ENCODE results near the gene KASH5.
"Not testable (repeated sequence)": the region's sequence is repeated elsewhere in the genome, so short reads cannot be mapped to it uniquely, and the experiment has no call there.

KASH5 gene

GRCh38 chr19:49366110-49366509, 21.9 kb upstream of the KASH5 start:
- H3K4me3 ChIP-seq (ENCODE audit: low read depth, low read length), result no peak overlapping the region
- no peak for TF ChIP-seq CTCF (IDR thresholded peaks at IDR 0.05)
- H3K9ac ChIP-seq, result no peak overlapping the region
- H3K79me2 ChIP-seq, result no peaks in the 10 kb centered on the region
- H3K27ac ChIP-seq, result no peak overlapping the region
- no peaks in the 10 kb centered on the region for H3K9me3 ChIP-seq (ENCODE audit: control insufficient read depth, low read length)
- H3K4me2 ChIP-seq (ENCODE audit: low read length), result no peak overlapping the region
- no peak overlapping the region for H2AFZ ChIP-seq
- peaks cover 2% of the 10 kb centered on the region for H3K4me1 ChIP-seq
- H3K36me3 ChIP-seq (ENCODE audit: control insufficient read depth, insufficient read depth, low read length), result no peaks in the 10 kb centered on the region
- H3K27me3 ChIP-seq (ENCODE audit: control insufficient read depth, insufficient read depth, low read length), result no peaks in the 10 kb centered on the region

- no peak overlapping the region for H3K4me2 ChIP-seq (ENCODE audit: low read length)
- no peak overlapping the region for H3K4me3 ChIP-seq (ENCODE audit: low read depth, low read length)
- no peaks in the 10 kb centered on the region for H3K4me1 ChIP-seq
- no peaks in the 10 kb centered on the region for H3K9me3 ChIP-seq (ENCODE audit: control insufficient read depth, low read length)
- no peak for TF ChIP-seq CTCF (IDR thresholded peaks at IDR 0.05)
- H3K36me3 ChIP-seq (ENCODE audit: control insufficient read depth, insufficient read depth, low read length), result no peaks in the 10 kb centered on the region
- H3K27ac ChIP-seq, result no peak overlapping the region
- no peak overlapping the region for H2AFZ ChIP-seq
- no peaks in the 10 kb centered on the region for H3K79me2 ChIP-seq
- no peak overlapping the region for H3K9ac ChIP-seq
- no peaks in the 10 kb centered on the region for H3K27me3 ChIP-seq (ENCODE audit: control insufficient read depth, insufficient read depth, low read length)
Measured at GRCh38 chr19:49368711-49369358, 19.2 kb upstream of the KASH5 start.

GRCh38 chr19:49371184-49371583, 16.9 kb upstream of the KASH5 start:
- no peaks in the 10 kb centered on the region for H3K36me3 ChIP-seq (ENCODE audit: control insufficient read depth, insufficient read depth, low read length)
- no peak overlapping the region for H2AFZ ChIP-seq
- H3K4me1 ChIP-seq, result no peaks in the 10 kb centered on the region
- no peak overlapping the region for H3K9ac ChIP-seq
- TF ChIP-seq CTCF (IDR thresholded peaks at IDR 0.05), result no peak
- H3K4me3 ChIP-seq (ENCODE audit: low read depth, low read length), result no peak overlapping the region
- no peaks in the 10 kb centered on the region for H3K79me2 ChIP-seq
- no peaks in the 10 kb centered on the region for H3K27me3 ChIP-seq (ENCODE audit: control insufficient read depth, insufficient read depth, low read length)
- no peak overlapping the region for H3K27ac ChIP-seq
- H3K4me2 ChIP-seq (ENCODE audit: low read length), result no peak overlapping the region
- no peaks in the 10 kb centered on the region for H3K9me3 ChIP-seq (ENCODE audit: control insufficient read depth, low read length)

GRCh38 chr19:49373174-49373573, 14.9 kb upstream of the KASH5 start:
- not testable (repeated sequence) for H3K4me1 ChIP-seq; H3K9me3 ChIP-seq (ENCODE audit: control insufficient read depth, low read length); H3K4me3 ChIP-seq (ENCODE audit: low read depth, low read length); H2AFZ ChIP-seq; H3K27me3 ChIP-seq (ENCODE audit: control insufficient read depth, insufficient read depth, low read length); H3K9ac ChIP-seq; H3K27ac ChIP-seq; H3K79me2 ChIP-seq; H3K36me3 ChIP-seq (ENCODE audit: control insufficient read depth, insufficient read depth, low read length); H3K4me2 ChIP-seq (ENCODE audit: low read length)

GRCh38 chr19:49374665-49375434, 13.2 kb upstream of the KASH5 start:
- no peaks in the 10 kb centered on the region for H3K36me3 ChIP-seq (ENCODE audit: control insufficient read depth, insufficient read depth, low read length)
- no peak overlapping the region for H3K27ac ChIP-seq
- no peak overlapping the region for H2AFZ ChIP-seq
- no peaks in the 10 kb centered on the region for H3K79me2 ChIP-seq
- H3K4me3 ChIP-seq (ENCODE audit: low read depth, low read length), result no peak overlapping the region
- no peaks in the 10 kb centered on the region for H3K4me1 ChIP-seq
- TF ChIP-seq CTCF (IDR thresholded peaks at IDR 0.05), result no peak
- no peaks in the 10 kb centered on the region for H3K27me3 ChIP-seq (ENCODE audit: control insufficient read depth, insufficient read depth, low read length)
- H3K9ac ChIP-seq, result no peak overlapping the region
- no peaks in the 10 kb centered on the region for H3K9me3 ChIP-seq (ENCODE audit: control insufficient read depth, low read length)
- no peak overlapping the region for H3K4me2 ChIP-seq (ENCODE audit: low read length)
